ENCODE data around the gene LHPP. TPM values are rescaled to one million over a fixed set of nuclear protein-coding genes. Genes with fewer than 3 reads are reported as not detected.

LHPP gene
- total RNA-seq, 1 donor from 2014 or later, result 22.9 TPM

- ChIA-PET POLR2A (interaction anchor here (0.6 to 15.9 kb wide), 6 partner anchors 11 to 317 kb away, joined by 3 to 207 read pairs (median 34); no protein-coding TSS in a partner anchor), CTCF (interaction anchor here (3.6 kb wide), 1 partner anchor 96 kb away, joined by 24 read pairs; no protein-coding TSS in a partner anchor)
- TF ChIP-seq, protein P1, sequence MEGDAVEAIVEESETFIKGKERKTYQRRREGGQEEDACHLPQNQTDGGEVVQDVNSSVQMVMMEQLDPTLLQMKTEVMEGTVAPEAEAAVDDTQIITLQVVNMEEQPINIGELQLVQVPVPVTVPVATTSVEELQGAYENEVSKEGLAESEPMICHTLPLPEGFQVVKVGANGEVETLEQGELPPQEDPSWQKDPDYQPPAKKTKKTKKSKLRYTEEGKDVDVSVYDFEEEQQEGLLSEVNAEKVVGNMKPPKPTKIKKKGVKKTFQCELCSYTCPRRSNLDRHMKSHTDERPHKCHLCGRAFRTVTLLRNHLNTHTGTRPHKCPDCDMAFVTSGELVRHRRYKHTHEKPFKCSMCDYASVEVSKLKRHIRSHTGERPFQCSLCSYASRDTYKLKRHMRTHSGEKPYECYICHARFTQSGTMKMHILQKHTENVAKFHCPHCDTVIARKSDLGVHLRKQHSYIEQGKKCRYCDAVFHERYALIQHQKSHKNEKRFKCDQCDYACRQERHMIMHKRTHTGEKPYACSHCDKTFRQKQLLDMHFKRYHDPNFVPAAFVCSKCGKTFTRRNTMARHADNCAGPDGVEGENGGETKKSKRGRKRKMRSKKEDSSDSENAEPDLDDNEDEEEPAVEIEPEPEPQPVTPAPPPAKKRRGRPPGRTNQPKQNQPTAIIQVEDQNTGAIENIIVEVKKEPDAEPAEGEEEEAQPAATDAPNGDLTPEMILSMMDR (IDR thresholded peaks at IDR 0.05), result no peak
- intact Hi-C loops (cut with micrococcal nuclease), result no loop called here
- DNase-seq (no peak), ATAC-seq (ENCODE audit: low read depth) (no peak)
- peak overlapping the region; percentile 96 for H3K27ac Mint-ChIP-seq
- peaks cover 29% of the 10 kb centered on the region for H3K36me3 Mint-ChIP-seq (ENCODE audit: low read depth)
- no peaks in the 10 kb centered on the region for H3K27me3 Mint-ChIP-seq
- H3K4me3 Mint-ChIP-seq, result no peak overlapping the region
- H3K9me3 Mint-ChIP-seq, result no peaks in the 10 kb centered on the region
- peaks cover 99% of the 10 kb centered on the region for H3K4me1 Mint-ChIP-seq
Observed at GRCh38 chr10:124622158-124622557, 160.5 kb downstream of the LHPP start.

DNA sequence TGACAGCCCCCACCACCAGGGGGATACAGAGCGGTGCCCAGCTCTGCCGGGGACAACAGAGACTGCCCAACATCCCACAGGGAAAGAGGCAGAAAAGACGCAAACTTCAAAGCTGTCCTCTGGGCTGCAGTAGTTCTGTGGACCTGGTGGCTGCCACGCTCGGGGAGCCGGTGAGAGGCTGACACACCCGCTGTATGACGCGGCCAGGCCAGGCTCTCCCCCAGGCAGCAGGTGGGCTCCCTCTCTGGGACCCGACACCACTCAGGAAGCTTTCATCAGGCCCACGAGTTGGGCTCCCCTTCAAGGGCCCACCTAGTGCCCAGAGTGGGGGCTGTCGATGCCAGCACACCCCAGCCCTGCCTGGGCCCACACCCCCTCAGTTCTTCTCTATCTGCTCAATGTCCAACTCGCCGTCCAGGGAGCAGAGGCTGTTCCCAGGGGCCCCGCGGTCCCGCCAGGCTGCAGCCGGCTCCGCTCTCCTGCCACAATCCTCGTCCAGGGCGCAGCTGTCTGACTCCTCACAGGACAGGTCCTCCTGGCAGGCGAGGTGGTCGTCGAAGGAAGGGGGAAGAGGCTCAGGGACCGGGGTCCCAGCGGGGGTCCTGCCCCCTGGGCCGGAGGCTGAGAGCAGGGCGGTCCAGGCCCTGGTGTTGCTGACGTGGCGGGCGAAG, 161.4 kb downstream of the LHPP start:
- Mint-ChIP-seq H3K27me3 (no peaks in the 10 kb centered on the region), H3K36me3 (ENCODE audit: low read depth) (peaks cover 29% of the 10 kb centered on the region), H3K27ac (peak overlapping the region; percentile 95), H3K4me1 (peaks cover 99% of the 10 kb centered on the region), H3K9me3 (no peaks in the 10 kb centered on the region), H3K4me3 (no peak overlapping the region)
- ChIA-PET CTCF (no interaction called here), POLR2A (interaction anchor here (0.6 to 15.9 kb wide), 2 partner anchors 19 to 23 kb away, joined by 4 to 207 read pairs; no protein-coding TSS in a partner anchor)
- TF ChIP-seq, protein P1 (IDR thresholded peaks at IDR 0.05), result no peak
- DNase-seq, result no peak
- ATAC-seq (ENCODE audit: low read depth), result no peak
- intact Hi-C loops (cut with micrococcal nuclease), result no loop called here

GRCh38 chr10:124624006-124624405, 162.4 kb downstream of the LHPP start:
- no peaks in the 10 kb centered on the region for H3K27me3 Mint-ChIP-seq
- H3K27ac Mint-ChIP-seq, result peak overlapping the region; percentile 95
- POLR2A ChIA-PET, result interaction anchor here (0.6 to 15.9 kb wide), 6 partner anchors 9 to 118 kb away, joined by 3 to 207 read pairs (median 4); no protein-coding TSS in a partner anchor
- intact Hi-C loops (cut with micrococcal nuclease), result loop anchor here (1.0 kb wide), 1 partner anchor 84 kb away; no protein-coding TSS in a partner anchor
- H3K4me1 Mint-ChIP-seq, result peaks cover 99% of the 10 kb centered on the region
- TF ChIP-seq, protein P1 (IDR thresholded peaks at IDR 0.05), result no peak
- peaks cover 28% of the 10 kb centered on the region for H3K36me3 Mint-ChIP-seq (ENCODE audit: low read depth)
- ATAC-seq (ENCODE audit: low read depth), result no peak
- H3K9me3 Mint-ChIP-seq, result no peaks in the 10 kb centered on the region
- CTCF ChIA-PET, result interaction anchor here (1.6 to 2.0 kb wide), 3 partner anchors 89 to 121 kb away, joined by 5 to 7 read pairs (median 7); no protein-coding TSS in a partner anchor
- no peak overlapping the region for H3K4me3 Mint-ChIP-seq
- DNase-seq, result no peak

- peak; percentile 2 for ATAC-seq (ENCODE audit: low read depth)
- no peaks in the 10 kb centered on the region for H3K27me3 Mint-ChIP-seq
- H3K4me1 Mint-ChIP-seq, result peaks cover 99% of the 10 kb centered on the region
- intact Hi-C loops (cut with micrococcal nuclease), result loop anchor here (1.0 kb wide), 1 partner anchor 84 kb away; no protein-coding TSS in a partner anchor
- TF ChIP-seq, protein P1 (IDR thresholded peaks at IDR 0.05), result no peak
- ChIA-PET CTCF (interaction anchor here (0.6 to 2.0 kb wide), 4 partner anchors 90 to 121 kb away, joined by 3 to 7 read pairs (median 6); no protein-coding TSS in a partner anchor), POLR2A (interaction anchor here (0.6 to 15.9 kb wide), 10 partner anchors 8 to 117 kb away, joined by 3 to 207 read pairs (median 3); no protein-coding TSS in a partner anchor)
- no peak for DNase-seq
- H3K9me3 Mint-ChIP-seq, result no peaks in the 10 kb centered on the region
- H3K36me3 Mint-ChIP-seq (ENCODE audit: low read depth), result peaks cover 27% of the 10 kb centered on the region
- H3K4me3 Mint-ChIP-seq, result peak overlapping the region; percentile 58
- peak overlapping the region; percentile 95 for H3K27ac Mint-ChIP-seq
Observed at GRCh38 chr10:124624466-124624865, 162.8 kb downstream of the LHPP start.

DNA sequence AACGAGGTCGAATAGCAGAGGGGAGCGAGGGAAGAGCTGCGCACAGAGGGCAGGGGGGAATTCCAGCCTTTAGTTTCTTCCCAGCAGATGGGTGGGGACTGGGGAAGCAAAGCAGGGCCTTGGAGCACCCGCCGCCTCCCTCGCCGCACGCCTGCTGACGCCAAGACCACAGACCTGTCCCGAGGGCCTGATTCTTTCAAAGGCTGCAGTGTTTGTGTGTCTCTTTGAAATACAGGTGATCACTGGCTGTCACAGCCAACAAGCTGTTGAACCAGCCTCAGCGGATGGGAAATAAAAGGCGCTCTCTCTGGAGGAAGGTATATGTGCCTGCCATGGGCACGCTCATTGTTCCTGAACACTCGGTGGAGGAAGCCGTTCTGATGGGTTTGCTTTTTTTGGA, 163.3 kb downstream of the LHPP start:
- Mint-ChIP-seq H3K27ac (peak overlapping the region; percentile 95), H3K27me3 (no peaks in the 10 kb centered on the region), H3K4me3 (peak overlapping the region; percentile 58), H3K36me3 (ENCODE audit: low read depth) (peaks cover 27% of the 10 kb centered on the region), H3K4me1 (peaks cover 99% of the 10 kb centered on the region), H3K9me3 (no peaks in the 10 kb centered on the region)
- TF ChIP-seq, protein P1 (IDR thresholded peaks at IDR 0.05), result no peak
- DNase-seq (no peak), ATAC-seq (ENCODE audit: low read depth) (peak; percentile 18)
- CTCF ChIA-PET, result interaction anchor here (0.6 to 2.0 kb wide), 4 partner anchors 90 to 121 kb away, joined by 3 to 7 read pairs (median 6); no protein-coding TSS in a partner anchor
- POLR2A ChIA-PET, result interaction anchor here (0.6 to 15.9 kb wide), 8 partner anchors 10 to 117 kb away, joined by 3 to 207 read pairs (median 4); no protein-coding TSS in a partner anchor
- intact Hi-C loops (cut with micrococcal nuclease), result loop anchor here (1.0 to 5.0 kb wide), 2 partner anchors 38 to 85 kb away; no protein-coding TSS in a partner anchor

Measured in activated B cell treated with CpG ODN at 0.5 μM for 24 hours (primary cell).